NB4 (cell line): ENCODE measurements around the gene ZAR1.

ENCODE experiments used
- DNase-seq: peaks from one replicate; pipeline ENCODE4 v3.0.0; 2010; ENCODE audit warnings: low read depth
- H3K4me3 ChIP-seq: one replicate; pipeline ENCODE4 v1.5.1; 2011; ENCODE audit warnings: mild to moderate bottlenecking, low read depth, low read length, moderate library complexity
- MYC ChIP-seq: IDR thresholded peaks from 2 replicates; pipeline ENCODE4 v1.6.1; 2011; ENCODE audit warnings: low read depth, low read length
- POLR2A ChIP-seq: IDR thresholded peaks from 2 replicates; pipeline ENCODE4 v1.6.1; 2011; ENCODE audit warnings: mild to moderate bottlenecking; ENCODE audit not compliant: insufficient read length; ENCODE audit errors: extremely low read depth
- TF ChIP-seq, protein P1 (sequence below): IDR thresholded peaks from 2 replicates; pipeline ENCODE4 v1.6.1; 2011; ENCODE audit warnings: low read depth, low read length
- TF ChIP-seq, protein P2 (sequence below): IDR thresholded peaks from one replicate; pipeline ENCODE4 v1.5.1; 2012; ENCODE audit warnings: low read depth, low read length

Gene ZAR1

DNA sequence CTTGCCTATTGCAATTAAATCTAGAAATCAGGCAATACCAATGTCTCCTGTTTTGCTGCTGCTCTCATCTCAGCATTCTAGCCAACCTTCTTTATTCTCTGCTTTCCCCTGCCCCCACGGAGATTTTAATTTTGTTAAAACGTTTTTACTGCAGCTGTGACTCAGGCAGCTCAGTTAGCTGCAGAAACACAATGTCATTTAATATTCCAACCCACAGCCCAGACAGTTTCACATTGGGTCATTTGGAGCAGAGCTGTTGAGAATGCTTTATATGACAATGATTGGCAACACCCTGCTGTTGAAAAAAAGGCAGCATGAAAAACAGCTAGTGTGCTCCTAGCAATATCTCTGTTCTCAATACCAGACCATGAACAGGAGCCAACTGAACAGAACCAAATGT lies 19.5 kb upstream of the ZAR1 start:
- TF ChIP-seq MYC: no peak
- no peak for TF ChIP-seq POLR2A
- TF ChIP-seq, protein P1, sequence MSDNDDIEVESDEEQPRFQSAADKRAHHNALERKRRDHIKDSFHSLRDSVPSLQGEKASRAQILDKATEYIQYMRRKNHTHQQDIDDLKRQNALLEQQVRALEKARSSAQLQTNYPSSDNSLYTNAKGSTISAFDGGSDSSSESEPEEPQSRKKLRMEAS: no peak
- TF ChIP-seq, protein P2, sequence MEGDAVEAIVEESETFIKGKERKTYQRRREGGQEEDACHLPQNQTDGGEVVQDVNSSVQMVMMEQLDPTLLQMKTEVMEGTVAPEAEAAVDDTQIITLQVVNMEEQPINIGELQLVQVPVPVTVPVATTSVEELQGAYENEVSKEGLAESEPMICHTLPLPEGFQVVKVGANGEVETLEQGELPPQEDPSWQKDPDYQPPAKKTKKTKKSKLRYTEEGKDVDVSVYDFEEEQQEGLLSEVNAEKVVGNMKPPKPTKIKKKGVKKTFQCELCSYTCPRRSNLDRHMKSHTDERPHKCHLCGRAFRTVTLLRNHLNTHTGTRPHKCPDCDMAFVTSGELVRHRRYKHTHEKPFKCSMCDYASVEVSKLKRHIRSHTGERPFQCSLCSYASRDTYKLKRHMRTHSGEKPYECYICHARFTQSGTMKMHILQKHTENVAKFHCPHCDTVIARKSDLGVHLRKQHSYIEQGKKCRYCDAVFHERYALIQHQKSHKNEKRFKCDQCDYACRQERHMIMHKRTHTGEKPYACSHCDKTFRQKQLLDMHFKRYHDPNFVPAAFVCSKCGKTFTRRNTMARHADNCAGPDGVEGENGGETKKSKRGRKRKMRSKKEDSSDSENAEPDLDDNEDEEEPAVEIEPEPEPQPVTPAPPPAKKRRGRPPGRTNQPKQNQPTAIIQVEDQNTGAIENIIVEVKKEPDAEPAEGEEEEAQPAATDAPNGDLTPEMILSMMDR: no peak
- H3K4me3 ChIP-seq: no peak overlapping the region

DNA sequence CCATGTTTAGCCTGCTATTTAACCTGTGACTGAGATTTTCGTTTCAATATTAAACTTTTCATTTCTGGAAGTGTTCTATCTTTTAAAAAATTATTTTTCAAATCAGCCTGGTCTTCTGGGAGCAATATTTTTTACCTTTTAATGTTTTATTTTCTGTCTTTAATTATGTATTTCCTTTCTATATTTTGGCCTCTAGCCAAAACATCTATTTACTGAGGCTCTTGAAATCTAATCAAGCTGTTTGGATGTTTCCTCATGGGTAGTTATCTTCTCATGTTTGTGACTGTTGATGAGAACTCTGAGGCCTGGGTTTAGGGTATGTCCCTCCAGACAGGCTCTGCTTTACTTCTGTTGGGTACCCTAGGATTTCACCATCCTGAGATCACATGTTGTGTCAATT lies 17.3 kb upstream of the ZAR1 start:
- no peak for DNase-seq
- TF ChIP-seq, protein P1: no peak
- TF ChIP-seq MYC: no peak
- TF ChIP-seq POLR2A: no peak
- TF ChIP-seq, protein P2: no peak
- H3K4me3 ChIP-seq: no peak overlapping the region

More for the DNA sequence above, 19.5 kb upstream of the ZAR1 start:
- no peak for DNase-seq

DNA sequence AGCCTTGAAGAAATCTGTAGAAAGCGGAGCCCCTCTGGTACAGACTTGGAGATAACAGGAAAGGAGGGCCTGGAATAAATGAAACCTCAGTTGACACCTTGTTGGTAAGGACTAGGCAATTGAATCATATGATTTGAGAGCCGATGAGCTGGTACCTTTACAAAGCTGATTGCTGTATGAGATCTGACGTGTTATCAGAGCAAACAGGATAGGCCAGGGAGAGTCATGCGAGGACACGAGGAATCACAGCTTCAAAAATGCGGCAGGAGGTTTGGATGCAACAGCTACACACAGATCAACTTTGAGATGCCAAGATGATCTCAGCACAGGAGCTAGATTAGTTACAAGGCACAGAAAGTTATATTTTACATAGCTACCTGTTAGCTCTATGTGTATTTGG lies 14.3 kb upstream of the ZAR1 start:
- no peak for TF ChIP-seq MYC
- TF ChIP-seq, protein P1: no peak
- TF ChIP-seq, protein P2: no peak
- no peak for TF ChIP-seq POLR2A
- no peak overlapping the region for H3K4me3 ChIP-seq
- DNase-seq: no peak

DNA sequence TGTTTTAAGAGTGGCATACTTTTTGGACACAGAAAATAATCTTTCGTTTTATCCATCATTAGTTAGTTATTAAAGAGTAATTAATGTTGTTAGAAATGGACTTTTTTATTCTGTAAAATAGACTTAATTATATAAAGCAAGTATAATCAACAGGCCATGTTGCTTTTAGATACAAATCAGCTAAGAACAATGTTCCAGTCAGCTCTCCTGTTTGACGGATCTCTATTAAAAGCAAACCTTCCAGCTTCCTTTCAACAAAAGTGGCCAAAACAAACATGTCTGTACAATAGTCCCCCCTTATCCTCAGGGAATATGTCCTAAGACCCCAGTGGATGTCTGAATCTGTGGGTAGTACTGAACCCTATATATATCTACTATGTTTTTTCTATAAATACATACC lies 11.8 kb upstream of the ZAR1 start:
- DNase-seq: no peak
- no peak overlapping the region for H3K4me3 ChIP-seq
- TF ChIP-seq, protein P1: no peak
- TF ChIP-seq, protein P2: no peak
- TF ChIP-seq MYC (no peak), POLR2A (no peak)

DNA sequence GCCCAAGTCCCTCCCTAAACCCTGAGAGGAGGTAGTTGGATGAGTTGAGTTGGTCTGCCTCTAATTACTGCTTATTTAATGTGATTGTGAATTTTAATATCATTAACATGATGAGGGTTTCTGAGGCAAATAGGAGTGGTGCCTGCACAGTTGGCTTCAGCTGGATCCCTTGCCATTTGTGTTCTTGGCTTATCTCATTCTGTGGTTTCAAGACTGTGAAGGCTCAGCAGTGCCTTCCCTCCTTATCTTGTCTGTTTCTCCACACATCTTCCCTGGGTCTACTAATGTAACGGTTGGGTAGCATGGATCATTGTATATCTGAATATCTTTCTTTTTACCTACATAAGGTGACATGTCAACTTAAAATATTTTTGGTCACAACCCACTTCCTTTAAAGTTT lies 8.5 kb upstream of the ZAR1 start:
- H3K4me3 ChIP-seq: no peak overlapping the region
- no peak for DNase-seq
- TF ChIP-seq, protein P1: no peak
- TF ChIP-seq, protein P2: no peak
- TF ChIP-seq POLR2A (no peak), MYC (no peak)

DNA sequence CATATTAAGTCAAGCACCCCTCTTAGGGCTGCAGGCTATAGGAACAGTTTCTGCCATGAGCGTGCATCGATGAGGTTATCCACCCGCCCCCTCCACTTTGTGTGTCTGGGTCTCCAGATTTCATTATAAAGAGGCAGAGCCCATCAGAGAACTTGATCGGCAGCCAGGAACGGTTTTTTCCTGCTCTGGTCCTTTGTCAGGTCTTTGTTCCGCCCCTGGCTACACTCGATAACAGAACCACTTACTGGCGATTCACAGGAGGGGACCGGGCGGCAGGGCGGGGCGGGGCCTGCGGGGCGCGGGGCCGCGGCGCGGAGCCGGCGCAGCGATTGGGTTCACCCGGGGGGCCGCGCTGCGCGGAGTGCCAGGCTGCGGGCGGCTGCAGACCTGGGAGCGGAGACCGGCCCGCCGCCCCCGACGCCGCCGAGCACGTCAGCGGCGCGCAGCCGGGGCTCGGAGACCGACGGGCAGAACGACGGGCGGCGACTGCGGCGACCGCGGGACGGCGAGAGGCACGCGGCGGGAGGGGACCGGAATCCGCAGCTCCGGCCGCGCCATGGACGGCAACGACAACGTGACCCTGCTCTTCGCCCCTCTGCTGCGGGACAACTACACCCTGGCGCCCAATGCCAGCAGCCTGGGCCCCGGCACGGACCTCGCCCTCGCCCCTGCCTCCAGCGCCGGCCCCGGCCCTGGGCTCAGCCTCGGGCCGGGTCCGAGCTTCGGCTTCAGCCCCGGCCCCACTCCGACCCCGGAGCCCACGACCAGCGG lies 6.9 kb upstream of the ZAR1 start, which contains the start of gene SLC10A4:
TSS of gene SLC10A4 (plus strand) at position 338 of the 771 bp plus-strand sequence. CDS start at position 557, 219 bp downstream.
- DNase-seq: peak; percentile 48
- TF ChIP-seq POLR2A (no peak), MYC (no peak)
- TF ChIP-seq, protein P1: no peak
- TF ChIP-seq, protein P2: no peak
- H3K4me3 ChIP-seq: peak within 1 kb of the TSS; percentile 46
